ENCODE data around the gene NOL4L. TPM values are rescaled to one million over a fixed set of nuclear protein-coding genes. Genes with fewer than 3 reads are reported as not detected.
A peak's percentile ranks its signal among the peaks of the same experiment; 100 is the strongest.

The NOL4L gene
- total RNA-seq, 2 experiments from 2014 or later = 21.8 to 22.1 TPM

DNA sequence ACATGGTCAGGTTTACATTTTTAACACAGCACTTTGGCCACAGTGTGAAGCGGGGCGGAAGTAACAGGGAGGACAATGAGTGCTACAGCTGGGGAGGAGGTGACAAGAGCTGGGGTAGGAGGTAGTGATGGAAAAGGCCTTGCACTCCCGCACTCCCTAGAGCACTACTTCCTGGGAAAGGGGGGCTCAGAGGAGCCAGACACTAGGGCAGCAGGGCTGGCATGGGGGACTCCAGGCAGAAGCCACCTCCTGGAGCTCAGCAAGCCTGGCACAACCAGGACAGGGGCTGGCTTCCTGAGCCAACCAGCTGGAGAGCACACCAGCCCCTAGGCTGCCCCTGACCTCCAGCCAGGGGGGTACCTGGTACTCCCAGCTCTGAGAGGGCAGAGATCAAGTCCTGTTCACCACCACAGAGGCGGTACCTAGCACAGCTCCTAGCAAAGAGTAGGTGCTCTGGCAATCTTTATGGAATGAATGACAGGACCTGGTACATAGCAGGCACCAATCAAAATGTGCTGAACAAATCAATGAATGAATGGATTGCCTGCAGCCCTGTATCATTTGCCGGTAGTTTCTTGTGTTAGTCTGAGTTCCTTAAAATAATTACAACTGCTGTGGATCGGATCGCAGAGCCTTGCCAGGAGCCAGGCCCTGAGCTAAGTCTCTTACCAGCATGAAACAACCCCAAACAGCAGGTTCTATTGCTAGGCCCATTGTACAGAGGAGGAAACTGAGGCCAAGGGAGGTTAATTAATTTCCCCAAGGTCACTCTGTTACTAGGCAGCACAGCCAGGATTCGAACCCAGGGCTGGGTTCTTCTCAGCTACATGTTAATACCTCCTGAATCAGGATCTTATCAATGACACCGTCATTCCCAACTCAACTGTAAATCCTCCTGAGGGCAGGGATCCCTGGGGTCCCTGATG, 15.5 kb downstream of the NOL4L start:
- DNase-seq = no peak
- intact Hi-C loops (cut with micrococcal nuclease) = no loop called here
- Mint-ChIP-seq H3K4me1 (ENCODE audit: low read depth) (peaks cover 30% of the 10 kb centered on the region), H3K9me3 (no peaks in the 10 kb centered on the region), H3K4me3 (no peak overlapping the region), H3K27me3 (no peaks in the 10 kb centered on the region), H3K36me3 (no peaks in the 10 kb centered on the region), H3K27ac (peak overlapping the region; percentile 5)
- ChIA-PET CTCF (interaction anchor here (0.6 to 1.6 kb wide), 4 partner anchors 47 to 208 kb away, joined by 3 to 10 read pairs (median 5); no protein-coding TSS in a partner anchor), POLR2A (interaction anchor here (0.7 to 0.9 kb wide), 3 partner anchors 10 to 33 kb away, joined by 3 read pairs; no protein-coding TSS in a partner anchor)

DNA sequence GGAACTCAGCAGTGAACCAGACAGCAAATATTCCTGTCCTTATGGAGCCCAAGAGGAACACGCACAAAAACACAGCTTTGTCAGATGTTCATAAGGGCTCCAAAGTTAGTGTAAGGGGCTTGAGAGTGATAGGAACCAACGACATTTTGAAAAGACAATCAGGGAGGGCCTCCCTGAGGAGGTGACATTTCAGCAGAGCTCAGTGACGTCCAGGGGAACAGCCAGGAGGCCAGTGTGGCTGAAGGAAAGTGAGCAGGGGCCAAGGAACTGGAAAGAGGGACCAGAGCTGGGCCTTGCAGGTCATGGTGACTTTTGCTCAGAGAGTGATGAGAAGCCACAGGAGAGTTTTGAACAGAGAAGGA, 16.1 kb downstream of the NOL4L start:
- no peaks in the 10 kb centered on the region for H3K9me3 Mint-ChIP-seq
- ChIA-PET CTCF (interaction anchor here (1.5 to 1.6 kb wide), 2 partner anchors 47 to 84 kb away, joined by 6 to 10 read pairs; no protein-coding TSS in a partner anchor), POLR2A (interaction anchor here (0.7 to 0.9 kb wide), 2 partner anchors 11 to 32 kb away, joined by 3 read pairs; no protein-coding TSS in a partner anchor)
- H3K27ac Mint-ChIP-seq = peak overlapping the region; percentile 5
- no peaks in the 10 kb centered on the region for H3K27me3 Mint-ChIP-seq
- no peak overlapping the region for H3K4me3 Mint-ChIP-seq
- peaks cover 30% of the 10 kb centered on the region for H3K4me1 Mint-ChIP-seq (ENCODE audit: low read depth)
- intact Hi-C loops (cut with micrococcal nuclease) = no loop called here
- no peak for DNase-seq
- no peaks in the 10 kb centered on the region for H3K36me3 Mint-ChIP-seq

DNA sequence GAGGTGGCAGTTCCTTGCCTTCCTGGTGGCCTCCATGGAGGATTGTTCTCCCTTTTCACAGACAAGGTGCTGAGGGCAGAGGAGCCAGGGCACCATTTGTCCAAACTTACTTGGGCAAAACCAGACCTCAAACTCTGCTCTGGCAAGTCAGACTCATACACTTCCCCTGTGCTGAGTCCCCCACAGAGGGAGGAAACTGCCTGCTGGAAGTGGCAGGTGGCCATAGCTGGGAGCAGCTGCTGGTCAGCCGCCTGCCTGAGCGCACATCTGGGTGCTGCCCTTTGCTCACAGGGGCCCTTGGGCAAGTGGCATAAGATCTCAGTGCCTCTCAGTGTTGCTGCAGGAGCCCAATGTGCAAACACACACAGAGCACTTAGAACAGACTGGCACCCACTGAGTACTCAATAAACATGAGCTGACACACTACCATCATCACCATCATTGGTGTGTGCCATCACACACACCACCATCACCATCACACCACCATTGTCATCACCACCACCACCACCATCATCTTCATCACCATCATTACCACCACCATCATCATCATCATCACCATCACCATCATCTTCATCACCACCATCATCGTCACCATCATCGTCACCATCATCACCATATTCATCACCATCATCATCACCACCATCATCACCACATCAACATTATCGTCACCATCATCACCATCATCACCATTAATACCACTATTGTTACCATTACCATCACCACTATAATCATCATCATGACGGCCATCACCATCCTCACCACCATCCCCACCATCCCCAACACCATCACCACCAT, 17.6 kb downstream of the NOL4L start:
- ChIA-PET CTCF (no interaction called here), POLR2A (no interaction called here)
- no peak for DNase-seq
- Mint-ChIP-seq H3K9me3 (no peaks in the 10 kb centered on the region), H3K4me3 (no peak overlapping the region), H3K36me3 (no peaks in the 10 kb centered on the region), H3K27me3 (no peaks in the 10 kb centered on the region), H3K4me1 (ENCODE audit: low read depth) (peaks cover 28% of the 10 kb centered on the region), H3K27ac (no peak overlapping the region)
- intact Hi-C loops (cut with micrococcal nuclease) = no loop called here

DNA sequence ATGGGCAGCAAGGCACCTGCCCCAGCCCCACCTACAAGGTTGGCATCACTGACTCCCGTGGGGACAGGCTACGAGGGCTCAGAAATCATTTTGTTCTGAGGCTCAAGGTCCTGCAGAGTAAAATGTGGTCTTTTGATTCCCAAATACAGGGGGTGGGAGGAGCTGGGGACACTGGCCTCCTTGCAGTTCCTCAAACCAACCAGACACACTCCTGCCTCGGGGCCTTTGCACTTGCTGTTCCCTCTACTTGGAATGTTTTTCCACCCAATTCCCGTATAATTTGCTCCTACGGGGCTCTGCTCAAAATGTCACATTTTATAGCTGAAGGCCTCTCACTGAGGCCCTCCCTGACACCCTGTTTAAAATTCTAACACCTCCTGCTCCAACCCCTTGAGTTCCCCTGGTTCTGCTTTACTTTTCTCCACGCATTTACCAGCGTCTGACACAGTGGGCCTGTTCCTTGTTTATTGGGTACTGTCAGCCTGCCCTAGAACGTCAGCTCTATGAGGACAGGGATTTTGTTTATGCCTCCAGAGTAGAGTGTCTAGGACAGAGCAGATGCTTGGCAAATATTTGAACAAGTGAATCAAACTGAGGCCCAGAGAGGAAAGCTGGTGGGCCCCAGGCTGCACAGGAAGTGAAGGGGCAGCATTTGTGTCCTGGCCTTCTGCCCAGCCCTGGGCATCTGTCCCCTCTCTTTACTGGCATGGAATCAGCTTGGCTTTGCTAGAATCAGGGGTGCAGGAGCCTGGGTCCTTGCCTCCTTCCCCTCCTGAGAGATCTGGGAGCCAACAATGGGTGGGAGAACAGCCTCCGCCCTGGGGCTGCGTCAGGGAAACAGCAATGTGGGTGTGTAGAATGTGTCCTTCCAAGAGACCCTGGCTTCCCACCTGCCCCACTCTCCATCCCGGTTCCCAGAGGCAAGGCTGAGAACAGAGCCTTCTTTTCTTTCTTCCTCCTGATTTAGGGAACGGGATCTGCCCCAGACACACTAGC, 18.5 kb downstream of the NOL4L start:
- no peak for DNase-seq
- no peaks in the 10 kb centered on the region for H3K27me3 Mint-ChIP-seq
- CTCF ChIA-PET = interaction anchor here (0.5 to 1.4 kb wide), 2 partner anchors 46 to 743 kb away, joined by 3 read pairs; no protein-coding TSS in a partner anchor

DNA sequence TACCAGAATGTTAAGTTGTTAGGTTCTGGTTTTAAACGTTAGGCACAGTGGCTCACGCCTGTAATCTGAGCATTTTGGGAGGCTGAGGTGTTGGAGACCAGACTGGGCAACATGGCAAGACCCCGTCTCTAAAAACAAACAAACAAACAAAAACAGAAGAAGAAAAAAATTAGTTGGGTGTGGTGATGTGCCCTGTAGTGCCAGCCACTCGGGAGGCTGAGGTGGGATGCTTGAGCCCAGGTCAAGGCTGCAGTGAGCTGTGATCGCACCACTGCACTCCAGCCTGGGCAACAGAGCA, 19.4 kb downstream of the NOL4L start:
- Mint-ChIP-seq H3K36me3 (no peaks in the 10 kb centered on the region), H3K4me1 (ENCODE audit: low read depth) (peaks cover 21% of the 10 kb centered on the region), H3K9me3 (no peaks in the 10 kb centered on the region), H3K27me3 (no peaks in the 10 kb centered on the region), H3K27ac (no peak overlapping the region), H3K4me3 (no peak overlapping the region)
- ChIA-PET CTCF (interaction anchor here (0.5 to 1.5 kb wide), 3 partner anchors 11 to 743 kb away, joined by 3 read pairs; no protein-coding TSS in a partner anchor), POLR2A (no interaction called here)
- no peak for DNase-seq
- intact Hi-C loops (cut with micrococcal nuclease) = no loop called here

More for the DNA sequence above, 18.5 kb downstream of the NOL4L start:
- Mint-ChIP-seq H3K4me3 (no peak overlapping the region), H3K4me1 (ENCODE audit: low read depth) (peaks cover 19% of the 10 kb centered on the region), H3K36me3 (no peaks in the 10 kb centered on the region), H3K9me3 (no peaks in the 10 kb centered on the region), H3K27ac (no peak overlapping the region)
- POLR2A ChIA-PET = no interaction called here
- intact Hi-C loops (cut with micrococcal nuclease) = no loop called here

DNA sequence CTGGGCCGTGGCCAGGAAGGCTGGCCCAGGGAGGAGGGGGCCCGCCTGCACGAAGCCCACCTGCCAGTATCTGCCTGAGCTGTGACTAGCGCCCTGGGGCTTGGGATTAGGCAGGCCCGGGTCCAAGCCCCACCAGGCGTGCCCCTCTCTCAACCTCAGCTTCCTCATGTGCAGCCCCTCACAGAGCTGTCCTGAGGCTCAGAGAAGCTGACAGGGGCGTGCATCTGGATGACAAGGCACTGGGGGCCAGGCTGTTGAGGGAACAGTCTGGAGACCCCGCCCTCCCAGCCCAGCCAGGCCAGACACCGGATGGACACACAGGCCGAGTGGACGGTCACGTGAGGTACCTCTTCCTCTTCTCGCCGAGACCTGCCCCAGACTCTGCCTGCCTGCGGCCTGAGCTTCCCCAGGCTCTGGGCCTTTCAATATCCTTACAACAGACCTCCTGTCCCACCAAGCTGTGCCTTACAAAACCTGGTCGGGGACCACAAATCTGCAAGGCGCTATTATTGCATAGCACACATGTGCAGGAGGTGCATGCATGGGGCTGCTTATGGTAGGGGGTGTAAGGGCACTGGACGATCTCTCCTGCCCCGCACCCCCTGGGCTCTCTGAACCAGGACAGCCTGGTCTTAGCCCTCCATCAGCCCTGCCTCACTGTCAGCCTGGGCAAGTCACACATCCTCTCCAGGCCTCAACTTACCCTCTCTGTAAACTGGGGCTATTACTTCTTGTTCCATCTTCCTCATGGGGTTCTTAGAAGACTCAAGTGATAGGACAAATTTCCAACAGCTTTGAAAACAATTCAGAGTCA, 20.0 kb downstream of the NOL4L start:
- H3K27ac Mint-ChIP-seq = no peak overlapping the region
- ChIA-PET CTCF (interaction anchor here (0.6 to 1.5 kb wide), 4 partner anchors 10 to 344 kb away, joined by 3 read pairs; no protein-coding TSS in a partner anchor), POLR2A (no interaction called here)
- H3K4me1 Mint-ChIP-seq (ENCODE audit: low read depth) = peaks cover 23% of the 10 kb centered on the region
- H3K36me3 Mint-ChIP-seq = no peaks in the 10 kb centered on the region
- DNase-seq = no peak
- H3K9me3 Mint-ChIP-seq = no peaks in the 10 kb centered on the region
- intact Hi-C loops (cut with micrococcal nuclease) = no loop called here
- no peaks in the 10 kb centered on the region for H3K27me3 Mint-ChIP-seq
- H3K4me3 Mint-ChIP-seq = no peak overlapping the region

DNA sequence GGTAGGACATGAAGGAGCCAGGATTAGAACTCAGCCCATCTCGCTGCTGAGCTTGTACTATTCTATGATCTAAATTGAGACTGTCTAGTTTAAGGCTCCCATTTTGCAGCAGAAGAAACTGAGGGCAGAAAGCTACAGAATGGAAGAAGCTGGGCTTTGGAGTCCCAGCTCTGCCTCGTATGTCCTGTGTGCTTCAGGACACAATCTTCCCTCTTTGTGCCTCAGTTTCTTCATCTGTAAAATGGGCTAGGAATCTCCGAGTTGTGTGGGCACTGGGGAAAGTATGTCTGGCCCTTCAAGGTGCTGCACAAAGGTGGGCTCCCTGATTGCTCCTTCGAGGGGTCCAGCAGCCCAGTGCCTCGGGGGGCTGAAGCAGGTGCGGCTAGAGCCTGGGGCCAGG, 20.7 kb downstream of the NOL4L start:
- Mint-ChIP-seq H3K36me3 (no peaks in the 10 kb centered on the region), H3K27me3 (no peaks in the 10 kb centered on the region), H3K4me3 (no peak overlapping the region), H3K9me3 (no peaks in the 10 kb centered on the region), H3K4me1 (ENCODE audit: low read depth) (peaks cover 21% of the 10 kb centered on the region), H3K27ac (no peak overlapping the region)
- intact Hi-C loops (cut with micrococcal nuclease) = no loop called here
- no peak for DNase-seq
- ChIA-PET POLR2A (no interaction called here), CTCF (interaction anchor here (0.5 to 1.5 kb wide), 4 partner anchors 10 to 344 kb away, joined by 3 read pairs; no protein-coding TSS in a partner anchor)

DNA sequence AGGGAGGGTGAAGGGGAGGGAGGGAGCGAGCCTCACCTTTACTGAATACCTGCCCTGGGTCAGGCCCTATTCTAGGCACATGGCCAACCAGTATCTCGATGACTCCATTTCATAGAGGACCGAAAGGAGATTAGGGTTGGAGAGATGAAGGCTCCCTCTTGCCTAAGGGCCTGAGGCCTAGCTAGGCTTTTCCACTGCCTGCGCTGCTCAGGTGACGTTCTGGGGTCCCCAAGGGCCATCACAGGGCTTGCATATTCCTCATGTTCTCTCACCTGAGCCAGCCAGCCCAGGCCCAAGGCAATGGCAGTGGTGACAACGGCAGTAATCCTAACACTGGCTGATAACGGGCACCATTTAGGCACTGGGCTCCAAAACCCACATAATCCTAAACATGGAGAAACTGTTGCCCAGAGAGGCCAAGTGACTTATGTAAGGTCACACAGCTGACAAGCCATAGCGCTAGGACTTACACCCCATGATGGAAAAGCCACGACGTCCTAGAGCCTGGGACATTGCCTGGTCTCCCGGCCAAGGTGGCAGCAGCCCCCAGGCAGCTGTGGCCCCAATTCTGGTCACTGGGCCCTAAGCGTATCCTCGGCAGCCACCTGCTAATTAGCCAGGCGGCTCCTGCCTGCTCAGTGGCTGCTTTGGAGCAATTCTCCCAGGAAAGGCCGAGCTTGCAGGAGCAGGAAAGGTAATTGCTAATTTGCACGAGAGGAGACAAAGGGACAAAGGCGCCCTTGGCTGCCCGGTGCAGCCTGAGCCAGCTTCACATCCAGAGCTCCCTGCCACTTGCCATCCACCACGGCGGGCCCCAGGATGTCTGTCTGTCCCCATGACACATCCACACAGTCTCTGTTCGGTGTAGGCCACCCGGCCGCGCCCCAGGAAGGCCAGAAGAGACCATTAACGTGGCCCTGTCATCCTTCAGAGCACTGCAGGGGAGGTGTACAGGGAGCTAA, 21.5 kb downstream of the NOL4L start:
- Mint-ChIP-seq H3K9me3 (no peaks in the 10 kb centered on the region), H3K4me3 (no peak overlapping the region), H3K36me3 (no peaks in the 10 kb centered on the region), H3K27ac (no peak overlapping the region), H3K4me1 (ENCODE audit: low read depth) (peaks cover 20% of the 10 kb centered on the region), H3K27me3 (no peaks in the 10 kb centered on the region)
- CTCF ChIA-PET = interaction anchor here (0.5 kb wide), 1 partner anchor 324 kb away, joined by 3 read pairs; no protein-coding TSS in a partner anchor
- intact Hi-C loops (cut with micrococcal nuclease) = no loop called here
- DNase-seq = no peak
- POLR2A ChIA-PET = no interaction called here

DNA sequence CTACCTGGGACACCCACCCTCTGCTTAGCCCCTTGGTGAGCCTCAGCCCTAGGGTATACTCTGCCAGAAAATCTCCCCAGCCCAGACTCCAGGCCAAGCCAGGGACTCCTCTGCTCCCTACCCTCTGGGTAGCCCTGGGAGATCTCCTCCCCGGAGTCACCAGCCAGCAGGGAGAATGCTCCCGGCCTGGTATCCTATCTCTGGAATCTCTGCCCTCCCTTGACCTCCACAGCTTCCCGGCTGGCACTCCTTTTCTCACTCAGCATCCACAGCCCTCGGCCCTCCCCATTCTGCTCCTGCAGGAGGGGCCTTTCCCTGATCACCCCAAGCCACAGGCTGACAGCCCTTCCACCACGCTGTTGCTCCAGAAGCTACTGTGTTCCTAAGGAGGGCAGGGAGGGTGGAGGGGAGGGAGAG, 22.6 kb downstream of the NOL4L start:
- Mint-ChIP-seq H3K4me3 (no peak overlapping the region), H3K4me1 (ENCODE audit: low read depth) (peaks cover 23% of the 10 kb centered on the region), H3K36me3 (no peaks in the 10 kb centered on the region), H3K27ac (no peak overlapping the region), H3K27me3 (no peaks in the 10 kb centered on the region), H3K9me3 (no peaks in the 10 kb centered on the region)
- intact Hi-C loops (cut with micrococcal nuclease) = no loop called here
- CTCF ChIA-PET = no interaction called here
- no peak for DNase-seq
- POLR2A ChIA-PET = no interaction called here

Data from activated CD4-positive, alpha-beta memory T cell treated with anti-CD3 and anti-CD28 coated beads for 36 hours (primary cell).